ENCODE measurements around the gene PRKAR2B.

Gene PRKAR2B

GRCh38 chr7:107164092-107164491, 119.6 kb downstream of the PRKAR2B start:
- DNase-seq, result no peak

GRCh38 chr7:107165341-107165740, 120.8 kb downstream of the PRKAR2B start:
- DNase-seq, result no peak

- DNase-seq, result no peak
Observed at GRCh38 chr7:107166736-107167426, 122.4 kb downstream of the PRKAR2B start.

GRCh38 chr7:107167483-107168232, 123.2 kb downstream of the PRKAR2B start:
- peak; percentile 72 to 74 for DNase-seq

- DNase-seq, result peak; percentile 98
Observed at GRCh38 chr7:107168233-107169119, 124.0 kb downstream of the PRKAR2B start, which contains the start of gene HBP1. HBP1 (plus strand) TSS chr7:107169003; CDS start chr7:107179894, 10,891 bp downstream.

GRCh38 chr7:107169120-107170050, 124.9 kb downstream of the PRKAR2B start:
- peak; percentile 67 for DNase-seq

- no peak for DNase-seq
Observed at GRCh38 chr7:107170051-107170915, 125.8 kb downstream of the PRKAR2B start.

- no peak for DNase-seq
Observed at GRCh38 chr7:107171496-107171895, 127.0 kb downstream of the PRKAR2B start.

GRCh38 chr7:107172276-107173032, 127.9 kb downstream of the PRKAR2B start:
- no peak for DNase-seq

GRCh38 chr7:107173191-107173590, 128.7 kb downstream of the PRKAR2B start:
- no peak for DNase-seq

- DNase-seq, result no peak
Observed at GRCh38 chr7:107173691-107174406, 129.3 kb downstream of the PRKAR2B start.

GRCh38 chr7:107179326-107180164, 135.0 kb downstream of the PRKAR2B start:
- no peak for DNase-seq

- DNase-seq, result peak; percentile 76 to 79
Observed at GRCh38 chr7:107180378-107180777, 135.9 kb downstream of the PRKAR2B start.

- no peak for DNase-seq
Observed at GRCh38 chr7:107181172-107181571, 136.7 kb downstream of the PRKAR2B start.

- DNase-seq, result no peak
Observed at GRCh38 chr7:107185716-107186115, 141.2 kb downstream of the PRKAR2B start.

GRCh38 chr7:107186240-107186639, 141.7 kb downstream of the PRKAR2B start:
- DNase-seq, result no peak

GRCh38 chr7:107187774-107188173, 143.3 kb downstream of the PRKAR2B start:
- DNase-seq, result no peak

- DNase-seq, result no peak
Observed at GRCh38 chr7:107190090-107190489, 145.6 kb downstream of the PRKAR2B start.

GRCh38 chr7:107194052-107194451, 149.5 kb downstream of the PRKAR2B start:
- no peak for DNase-seq
